SJSA1 (cell line): ENCODE results near the gene BIRC5. TPM values are rescaled to one million over a fixed set of nuclear protein-coding genes. Genes with fewer than 3 reads are reported as not detected.
"Not testable (repeated sequence)": the region's sequence is repeated elsewhere in the genome, so short reads cannot be mapped to it uniquely, and the experiment has no call there.

Source experiments
- DNase-seq, 2 experiments: peaks; one replicate each; pipeline ENCODE4 v3.0.0-alpha.2; 2015 to 2020; ENCODE audit warnings: low spot score in 2 of 2, low read depth in 1 of 2
- H3K27ac ChIP-seq: fragments of 250-450 bp; sonication (Bioruptor Pico); 2 replicates; pipeline ENCODE4 v1.5.1; 2020; ENCODE audit warnings: mild to moderate bottlenecking, moderate library complexity
- H3K27me3 ChIP-seq: fragments of 250-450 bp; sonication (Bioruptor Pico); replicated peaks from 2 replicates; pipeline ENCODE4 v1.5.1; 2020; ENCODE audit warnings: mild to moderate bottlenecking, moderate library complexity
- H3K36me3 ChIP-seq: fragments of 250-450 bp; sonication (Bioruptor Pico); 2 replicates; pipeline ENCODE4 v1.5.1; 2020; ENCODE audit warnings: mild to moderate bottlenecking
- H3K4me1 ChIP-seq: fragments of 250-450 bp; sonication (Bioruptor Pico); replicated peaks from 2 replicates; pipeline ENCODE4 v1.6.1; 2021; ENCODE audit warnings: mild to moderate bottlenecking
- H3K4me3 ChIP-seq: fragments of 250-450 bp; sonication (Bioruptor Pico); 2 replicates; pipeline ENCODE4 v1.5.1; 2020; ENCODE audit warnings: mild to moderate bottlenecking
- H3K9me3 ChIP-seq: fragments of 250-450 bp; sonication (Bioruptor Pico); replicated peaks from 2 replicates; pipeline ENCODE4 v1.5.1; 2020; ENCODE audit warnings: mild to moderate bottlenecking
- total RNA-seq: library from RNA; depleted of rRNA; stranded (reverse); fragments of >200 nt; shearing (Covaris generic); gene quantifications from 2 replicates; pipeline ENCODE4 v1.2.3, GENCODE V29; 2014

Gene BIRC5
- total RNA-seq, 1 experiment from 2014 or later: 301 TPM

- H3K9me3 ChIP-seq: no peaks in the 10 kb centered on the region
- H3K27ac ChIP-seq: no peak overlapping the region
- no peak for DNase-seq
- H3K27me3 ChIP-seq: peaks cover 33% of the 10 kb centered on the region
- H3K36me3 ChIP-seq: no peaks in the 10 kb centered on the region
- H3K4me1 ChIP-seq: no peaks in the 10 kb centered on the region; the same call in 1 of the 2 replicates
- no peak overlapping the region for H3K4me3 ChIP-seq
Observed at GRCh38 chr17:78234261-78234865, 20.3 kb downstream of the BIRC5 start.

GRCh38 chr17:78235022-78235421, 21.0 kb downstream of the BIRC5 start:
- H3K27ac ChIP-seq, H3K4me3 ChIP-seq, H3K9me3 ChIP-seq, H3K4me1 ChIP-seq, DNase-seq, H3K36me3 ChIP-seq: not testable (repeated sequence)
- peaks cover 30% of the 10 kb centered on the region for H3K27me3 ChIP-seq

- H3K27me3 ChIP-seq: peaks cover 23% of the 10 kb centered on the region
- no peaks in the 10 kb centered on the region for H3K36me3 ChIP-seq
- H3K9me3 ChIP-seq: no peaks in the 10 kb centered on the region
Observed at GRCh38 chr17:78235885-78236284, 21.8 kb downstream of the BIRC5 start.

GRCh38 chr17:78236362-78237127, 22.5 kb downstream of the BIRC5 start:
- DNase-seq: no peak
- Histone ChIP-seq H3K27ac (no peak overlapping the region), H3K27me3 (peaks cover 16% of the 10 kb centered on the region), H3K4me3 (no peak overlapping the region), H3K4me1 (no peaks in the 10 kb centered on the region; the same call in 1 of the 2 replicates), H3K9me3 (no peaks in the 10 kb centered on the region), H3K36me3 (no peaks in the 10 kb centered on the region)

More at GRCh38 chr17:78235885-78236284, 21.8 kb downstream of the BIRC5 start:
- no peak overlapping the region for H3K4me3 ChIP-seq
- no peak for DNase-seq
- no peak overlapping the region for H3K27ac ChIP-seq
- H3K4me1 ChIP-seq: no peaks in the 10 kb centered on the region; the same call in 1 of the 2 replicates

GRCh38 chr17:78237401-78238012, 23.5 kb downstream of the BIRC5 start:
- H3K27ac ChIP-seq: no peak overlapping the region
- H3K4me1 ChIP-seq: no peaks in the 10 kb centered on the region; the same call in 1 of the 2 replicates
- no peaks in the 10 kb centered on the region for H3K36me3 ChIP-seq
- no peak overlapping the region for H3K4me3 ChIP-seq
- peaks cover 8% of the 10 kb centered on the region for H3K27me3 ChIP-seq
- no peaks in the 10 kb centered on the region for H3K9me3 ChIP-seq
- DNase-seq: no peak

GRCh38 chr17:78238823-78239488, 24.9 kb downstream of the BIRC5 start:
- Histone ChIP-seq H3K4me1 (no peaks in the 10 kb centered on the region), H3K4me3 (no peak overlapping the region), H3K27me3 (no peaks in the 10 kb centered on the region), H3K9me3 (no peaks in the 10 kb centered on the region), H3K36me3 (no peaks in the 10 kb centered on the region), H3K27ac (no peak overlapping the region)
- DNase-seq: no peak

- Histone ChIP-seq H3K27ac (no peak overlapping the region), H3K27me3 (no peaks in the 10 kb centered on the region), H3K36me3 (no peaks in the 10 kb centered on the region), H3K4me3 (no peak overlapping the region), H3K4me1 (no peaks in the 10 kb centered on the region), H3K9me3 (no peaks in the 10 kb centered on the region)
- no peak for DNase-seq
Observed at GRCh38 chr17:78239489-78239931, 25.5 kb downstream of the BIRC5 start.

- DNase-seq: no peak
- no peaks in the 10 kb centered on the region for H3K27me3 ChIP-seq
- H3K9me3 ChIP-seq: no peaks in the 10 kb centered on the region
- H3K4me3 ChIP-seq: no peak overlapping the region
- H3K36me3 ChIP-seq: no peaks in the 10 kb centered on the region
- H3K4me1 ChIP-seq: no peaks in the 10 kb centered on the region
- no peak overlapping the region for H3K27ac ChIP-seq
Observed at GRCh38 chr17:78240012-78240655, 26.1 kb downstream of the BIRC5 start.

GRCh38 chr17:78240839-78241238, 26.8 kb downstream of the BIRC5 start:
- no peaks in the 10 kb centered on the region for H3K9me3 ChIP-seq
- no peak overlapping the region for H3K27ac ChIP-seq
- H3K27me3 ChIP-seq: no peaks in the 10 kb centered on the region
- no peak for DNase-seq
- no peaks in the 10 kb centered on the region for H3K36me3 ChIP-seq
- H3K4me1 ChIP-seq: no peaks in the 10 kb centered on the region
- no peak overlapping the region for H3K4me3 ChIP-seq

- peak; percentile 39 to 60 for DNase-seq
- Histone ChIP-seq H3K27ac (no peak overlapping the region), H3K36me3 (no peaks in the 10 kb centered on the region), H3K27me3 (no peaks in the 10 kb centered on the region), H3K4me1 (no peaks in the 10 kb centered on the region), H3K4me3 (no peak overlapping the region), H3K9me3 (no peaks in the 10 kb centered on the region)
Observed at GRCh38 chr17:78241277-78242023, 27.4 kb downstream of the BIRC5 start.

GRCh38 chr17:78242024-78242742, 28.1 kb downstream of the BIRC5 start:
- no peak overlapping the region for H3K4me3 ChIP-seq
- H3K27ac ChIP-seq: no peak overlapping the region
- no peaks in the 10 kb centered on the region for H3K27me3 ChIP-seq
- no peaks in the 10 kb centered on the region for H3K36me3 ChIP-seq
- H3K4me1 ChIP-seq: peaks cover 6% of the 10 kb centered on the region
- no peaks in the 10 kb centered on the region for H3K9me3 ChIP-seq
- DNase-seq: no peak

- Histone ChIP-seq H3K36me3 (no peaks in the 10 kb centered on the region), H3K27ac (no peak overlapping the region), H3K9me3 (no peaks in the 10 kb centered on the region), H3K4me1 (peaks cover 15% of the 10 kb centered on the region), H3K4me3 (no peak overlapping the region), H3K27me3 (no peaks in the 10 kb centered on the region)
- DNase-seq: peak in 1 of 2 experiments; percentile 36
Observed at GRCh38 chr17:78247304-78247703, 33.3 kb downstream of the BIRC5 start.
